CD4-positive, alpha-beta T cell treated with Interleukin-15 for 1 hour (primary cell): ENCODE measurements around the gene TEAD1.

Experiments
- DNase-seq: peaks from one replicate; pipeline ENCODE4 v3.0.0-alpha.2; 2020

The TEAD1 gene

DNA sequence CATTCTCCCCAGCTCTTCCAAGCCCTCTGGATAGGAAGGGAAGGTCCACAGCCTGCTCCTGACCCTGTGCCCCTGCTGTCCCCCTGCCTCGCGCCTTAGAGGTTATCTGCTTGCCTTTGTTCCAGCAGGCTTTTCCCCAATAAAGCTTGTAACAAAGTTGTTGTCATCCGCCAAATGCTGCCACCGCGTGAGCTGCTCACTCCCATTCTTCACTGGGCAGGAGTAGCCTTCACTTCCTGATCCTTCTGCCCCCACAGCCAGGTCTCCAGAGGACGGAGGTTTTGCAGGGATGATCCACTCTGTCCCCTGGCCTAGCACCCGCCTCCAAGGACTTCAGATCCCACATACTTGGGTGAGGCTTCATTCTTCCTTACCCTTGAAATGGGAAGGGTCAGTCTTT is 240.9 kb downstream of the TEAD1 start:
- DNase-seq: no peak

DNA sequence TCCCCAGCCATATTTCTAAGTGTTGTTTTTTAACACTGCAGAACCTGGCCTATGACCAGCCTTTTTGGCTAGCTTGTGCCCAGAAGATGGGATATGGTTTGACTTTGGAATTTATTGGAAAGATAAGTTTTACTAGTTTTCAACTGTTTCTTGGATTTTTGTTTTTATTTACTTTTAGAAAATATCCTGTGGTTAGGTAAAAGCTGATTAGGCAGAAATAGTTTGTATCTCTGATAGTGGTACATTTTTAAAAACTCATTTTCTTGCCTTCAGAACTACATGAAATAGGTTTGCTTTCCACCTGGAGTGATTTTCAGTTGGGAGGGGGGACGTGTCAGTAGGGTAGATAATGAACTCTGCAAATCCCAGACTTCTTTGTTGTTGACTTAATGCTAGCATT is 243.6 kb downstream of the TEAD1 start:
- no peak for DNase-seq

DNA sequence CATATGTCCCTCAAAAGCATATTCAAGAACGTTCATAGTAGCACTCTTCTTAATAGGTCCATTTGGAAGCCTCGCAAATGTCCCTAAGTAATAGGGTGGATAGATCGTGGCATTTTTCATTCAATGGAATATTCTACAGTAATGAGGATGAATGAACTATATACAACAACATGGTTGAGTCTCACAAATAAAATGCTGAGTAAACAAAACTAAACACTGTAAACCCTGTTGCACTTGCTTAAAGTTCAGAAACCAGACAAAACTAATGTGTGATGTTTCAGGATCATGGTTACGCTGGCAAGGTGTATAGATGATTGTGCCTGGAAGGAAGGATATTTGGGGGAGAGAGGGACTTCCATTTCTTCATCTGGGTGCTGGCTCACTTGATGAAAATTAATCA is 244.4 kb downstream of the TEAD1 start:
- no peak for DNase-seq

DNA sequence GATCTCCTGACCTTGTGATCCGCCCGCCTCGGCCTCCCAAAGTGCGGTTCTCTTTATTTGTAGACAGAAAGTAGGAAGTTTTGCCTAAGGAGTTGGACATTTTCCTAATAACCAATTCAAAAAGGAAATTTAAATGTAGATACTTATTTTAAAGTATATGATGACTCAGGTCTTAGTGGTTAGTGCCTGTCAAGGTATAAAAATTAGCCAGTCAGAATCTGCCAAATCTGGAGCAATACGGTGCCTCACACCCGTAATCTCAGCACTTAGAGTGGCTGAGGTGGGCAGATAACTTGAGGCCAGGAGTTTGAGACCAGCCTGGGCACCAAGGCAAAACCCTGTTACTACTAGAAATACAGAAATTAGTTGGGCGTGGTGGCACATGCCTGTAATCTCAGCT is 248.2 kb downstream of the TEAD1 start:
- DNase-seq: no peak

DNA sequence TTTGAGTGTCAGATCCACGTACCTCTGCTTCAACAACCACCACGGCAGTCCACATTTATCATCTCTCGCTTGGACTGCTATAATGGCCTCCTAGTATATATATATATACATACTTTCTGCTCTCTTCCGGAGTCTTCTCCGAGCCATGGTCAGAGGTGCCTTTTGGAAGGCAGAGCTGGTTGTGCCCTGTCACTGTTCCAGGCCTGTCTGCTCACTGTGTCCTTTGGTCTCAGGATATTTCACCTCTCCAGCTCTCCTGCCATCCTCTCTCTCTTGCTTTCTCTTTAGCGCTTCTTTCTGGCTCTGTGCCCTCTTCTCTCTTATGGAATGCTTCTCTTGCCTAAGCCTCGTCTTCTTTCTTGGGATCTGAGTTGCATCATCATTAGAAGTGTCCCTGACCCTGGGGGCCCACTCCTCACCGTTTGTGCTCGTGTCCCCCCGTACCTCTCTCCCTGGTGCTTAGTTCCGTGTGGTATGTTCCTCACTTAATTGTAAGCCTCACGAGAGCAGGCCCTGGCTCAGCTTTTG is 248.8 kb downstream of the TEAD1 start:
- DNase-seq: no peak

DNA sequence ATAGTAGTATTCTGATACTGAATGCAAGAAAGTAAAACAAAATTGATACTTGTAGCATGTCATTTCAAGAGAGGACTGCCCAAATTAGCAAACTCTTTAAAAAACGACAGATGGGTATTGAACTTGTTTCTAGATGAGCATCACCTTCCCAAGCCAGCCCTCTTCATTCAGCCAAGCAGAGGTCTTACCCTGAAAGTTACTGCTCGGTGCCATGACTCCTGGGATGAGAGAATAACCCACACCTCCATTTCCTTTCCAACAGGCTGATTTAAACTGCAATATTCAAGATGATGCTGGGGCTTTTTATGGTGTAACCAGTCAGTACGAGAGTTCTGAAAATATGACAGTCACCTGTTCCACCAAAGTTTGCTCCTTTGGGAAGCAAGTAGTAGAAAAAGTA is 250.4 kb downstream of the TEAD1 start:
- DNase-seq: no peak

DNA sequence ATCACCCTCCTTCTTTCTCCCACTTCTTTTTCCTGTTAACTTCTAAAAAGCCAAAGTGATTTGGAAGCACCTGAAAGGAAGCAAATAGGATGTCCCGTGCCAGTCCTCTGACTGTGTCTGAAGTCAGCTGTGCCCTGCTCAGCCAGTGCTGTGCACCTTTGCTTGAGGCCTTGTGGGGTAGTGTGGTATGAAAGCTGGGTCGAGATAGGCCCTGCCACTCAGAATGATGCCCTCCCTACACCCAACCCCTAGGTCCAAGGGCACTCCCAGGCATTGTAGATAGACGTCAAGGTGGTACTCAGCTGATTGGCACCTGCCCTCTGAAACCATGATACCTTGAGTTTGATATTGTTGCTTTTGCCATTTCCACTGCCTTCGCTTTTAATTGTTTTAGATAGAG is 251.3 kb downstream of the TEAD1 start:
- no peak for DNase-seq

DNA sequence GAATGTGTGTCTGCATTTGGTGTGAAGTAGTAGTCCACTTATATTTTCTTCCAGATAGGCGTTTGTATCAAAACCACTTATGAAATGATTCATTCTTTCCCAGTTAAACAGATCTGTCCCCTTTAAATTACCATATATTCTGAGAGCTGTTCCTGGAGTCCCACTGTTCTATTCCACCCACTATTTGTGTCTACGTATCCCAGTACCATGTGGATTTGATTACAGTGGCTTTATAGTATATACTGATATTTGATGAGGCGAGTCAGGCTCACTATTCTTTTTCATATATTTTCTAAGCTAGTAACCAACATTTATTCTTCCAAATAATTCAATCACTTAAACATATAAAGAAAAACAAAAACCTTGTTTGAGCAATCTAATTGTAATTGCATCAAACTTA is 253.0 kb downstream of the TEAD1 start:
- DNase-seq: no peak

DNA sequence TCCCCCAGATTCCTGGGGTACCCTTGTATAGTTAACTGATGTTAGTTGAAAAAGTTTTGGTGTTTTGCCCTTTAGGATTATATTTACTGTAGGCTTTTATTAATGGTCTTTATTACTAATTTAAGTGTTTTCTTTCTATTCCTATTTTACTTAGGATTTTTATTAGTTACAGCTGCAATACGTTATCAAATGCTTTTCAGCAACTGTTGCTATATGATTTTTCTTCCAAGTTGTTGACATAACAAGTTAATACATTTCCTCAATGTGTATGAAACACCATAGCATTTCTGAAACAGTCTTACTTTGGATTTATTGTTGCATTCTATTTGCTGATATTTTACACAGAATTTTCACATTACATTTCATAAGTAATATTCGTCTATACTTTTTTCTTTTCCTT is 253.7 kb downstream of the TEAD1 start:
- no peak for DNase-seq

DNA sequence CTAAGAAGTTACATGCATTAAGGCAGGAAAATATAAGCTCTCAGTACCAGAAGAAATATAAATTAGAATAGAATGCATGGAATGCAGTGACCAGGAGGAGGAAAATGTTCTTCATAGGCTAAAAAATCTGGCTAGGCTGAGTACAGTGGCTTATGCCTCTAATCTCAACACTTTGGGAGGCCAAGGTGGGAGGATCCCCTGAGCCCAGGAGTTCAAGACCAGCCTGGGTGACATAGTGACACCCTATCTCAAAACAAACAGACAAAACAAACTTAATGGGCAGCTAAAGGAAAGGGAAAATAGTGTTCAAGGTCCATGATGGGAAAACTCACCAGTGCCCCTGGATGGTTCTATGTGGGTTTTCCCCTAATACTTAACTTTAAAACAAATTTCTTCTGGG is 256.6 kb downstream of the TEAD1 start:
- no peak for DNase-seq

DNA sequence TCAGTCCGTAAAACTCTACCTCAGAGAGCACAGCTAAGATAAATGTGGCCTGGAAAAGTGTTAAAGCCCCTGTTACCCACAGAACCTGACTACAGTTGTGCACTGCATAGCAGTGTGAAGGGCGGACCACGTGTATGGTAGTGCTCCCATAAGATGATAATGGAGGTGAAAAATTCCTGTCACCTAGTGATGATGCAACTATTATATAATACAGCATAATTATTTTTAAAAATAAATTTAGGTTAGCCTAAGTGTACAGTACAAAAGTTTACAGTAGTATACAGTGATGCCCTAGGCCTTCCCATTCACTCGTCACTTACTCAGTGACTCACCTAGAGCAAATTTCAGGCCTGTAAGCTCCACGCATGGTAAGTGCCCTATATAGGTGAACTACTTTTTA is 258.3 kb downstream of the TEAD1 start:
- no peak for DNase-seq

DNA sequence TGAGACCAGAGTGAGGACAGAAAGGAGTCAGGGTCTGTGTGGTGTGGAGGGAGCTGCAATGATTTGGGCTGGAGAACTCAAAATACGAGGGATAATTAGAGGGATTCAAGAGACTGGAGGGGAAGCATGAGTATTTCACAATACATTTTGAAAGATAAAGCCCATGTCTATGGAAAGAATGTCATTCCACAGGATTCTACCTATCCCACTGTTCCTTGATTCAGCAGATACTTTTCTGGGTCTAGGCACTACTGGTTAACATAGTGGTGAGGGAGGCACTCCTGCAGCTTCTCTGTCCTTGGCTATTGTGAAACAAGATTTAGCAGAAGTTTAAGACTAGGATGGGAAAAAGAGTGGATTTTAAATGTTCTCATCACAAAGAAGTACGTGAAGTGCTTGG is 262.0 kb downstream of the TEAD1 start:
- DNase-seq: no peak

DNA sequence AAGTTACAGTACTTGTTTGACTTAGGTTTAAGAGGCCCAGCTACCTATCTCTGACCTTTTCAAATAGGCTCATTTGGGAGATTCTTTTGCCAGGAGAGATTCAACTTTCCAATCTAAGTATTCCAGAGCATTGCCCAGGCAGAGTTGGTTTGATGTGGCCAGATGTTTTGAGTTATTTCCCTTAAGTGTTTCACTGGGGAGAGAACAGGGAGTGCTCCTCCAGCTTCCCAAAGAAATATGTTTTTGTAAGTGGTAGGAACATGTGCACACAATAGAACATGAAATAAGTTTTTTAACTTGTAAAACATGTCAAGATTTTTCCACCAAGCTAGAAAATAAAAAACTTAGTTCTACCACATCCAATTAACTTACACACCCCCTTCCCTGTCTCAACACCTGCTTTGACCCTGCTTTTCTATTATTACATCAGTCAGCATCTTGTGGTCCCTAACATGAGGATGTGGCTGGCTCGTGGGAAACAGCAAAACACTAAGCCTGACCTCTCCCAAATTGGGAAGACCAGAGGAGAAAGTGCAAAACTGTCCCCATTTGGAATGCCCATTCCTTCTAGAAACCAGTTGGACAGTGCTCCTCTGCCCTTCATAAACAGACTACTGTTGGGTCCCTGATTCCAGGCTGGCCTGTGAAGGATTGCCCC is 264.5 kb downstream of the TEAD1 start:
- no peak for DNase-seq

DNA sequence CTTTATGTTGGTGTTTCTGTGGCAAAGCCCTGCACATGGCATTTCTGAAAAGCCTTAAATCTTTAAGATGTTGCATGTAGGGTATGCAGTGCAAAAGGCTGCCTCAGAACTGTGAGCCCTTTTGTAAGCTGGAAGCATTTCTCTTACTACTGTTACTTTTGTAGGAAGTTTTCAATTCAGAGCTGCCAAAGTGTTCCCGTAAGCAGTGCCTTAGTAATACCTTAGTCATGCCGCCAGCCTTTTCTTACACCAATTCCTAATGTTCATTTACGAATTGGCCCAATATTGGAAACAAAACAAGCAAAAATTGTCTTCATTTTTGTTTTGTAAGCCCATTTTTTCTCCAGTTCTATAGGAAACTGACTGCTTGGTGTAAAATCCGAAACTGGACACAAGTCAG is 267.4 kb downstream of the TEAD1 start:
- DNase-seq: no peak

DNA sequence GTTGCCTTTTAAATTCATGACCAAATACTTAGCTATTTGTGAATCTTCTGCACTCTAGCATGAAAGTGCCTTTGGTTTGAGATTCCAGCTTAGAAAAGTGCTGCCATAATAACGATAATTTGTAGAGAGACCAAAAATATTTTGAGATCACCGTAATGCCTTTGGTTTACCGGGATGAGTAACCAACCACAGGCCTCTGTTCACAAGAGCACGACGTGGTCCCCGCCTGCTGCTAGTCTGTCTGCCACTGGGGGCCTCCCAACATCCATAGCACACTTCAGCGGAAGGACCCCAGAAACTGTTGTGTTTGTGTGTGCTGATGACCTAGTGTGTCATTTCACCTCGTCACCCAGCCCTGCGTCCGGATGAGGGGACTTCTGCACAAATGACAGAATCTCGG is 267.9 kb downstream of the TEAD1 start:
- no peak for DNase-seq

DNA sequence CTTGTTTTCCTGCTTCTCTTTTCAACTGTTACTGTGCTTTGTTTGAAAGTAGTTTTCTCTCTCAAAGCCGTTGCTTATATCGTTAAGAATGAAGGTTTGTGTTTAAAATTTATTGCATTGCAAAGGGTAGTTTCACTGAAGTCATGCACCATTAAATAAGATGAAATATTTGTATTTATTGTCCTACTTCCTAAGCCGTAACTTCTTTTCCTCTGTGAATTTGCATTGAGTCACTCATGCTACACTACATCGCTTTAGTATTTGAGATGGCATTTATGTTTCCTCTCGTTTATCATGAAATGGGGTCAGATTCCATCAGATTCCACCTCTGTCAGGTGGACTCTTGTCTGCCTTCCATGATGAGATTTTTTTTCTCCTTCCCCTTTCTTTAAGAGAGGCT is 269.1 kb downstream of the TEAD1 start:
- no peak for DNase-seq

DNA sequence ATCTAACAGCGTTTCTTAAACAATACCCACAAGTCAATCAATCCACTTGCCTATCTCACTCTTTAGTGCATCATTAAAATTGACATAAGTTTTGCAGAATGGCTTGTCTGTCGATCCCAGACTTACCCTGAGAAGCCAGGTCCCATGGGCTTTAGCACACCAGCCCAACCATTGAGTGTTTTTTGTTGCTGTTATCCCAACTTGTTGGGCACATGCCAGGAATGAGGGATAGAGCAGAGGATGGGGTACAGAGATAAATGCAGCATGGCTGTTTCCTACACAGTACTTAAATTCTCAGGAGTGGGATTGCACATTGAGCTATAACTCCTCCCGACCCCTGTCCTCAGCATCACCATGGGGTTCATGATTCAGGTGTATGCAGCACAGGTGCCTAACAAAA is 270.7 kb downstream of the TEAD1 start:
- no peak for DNase-seq

DNA sequence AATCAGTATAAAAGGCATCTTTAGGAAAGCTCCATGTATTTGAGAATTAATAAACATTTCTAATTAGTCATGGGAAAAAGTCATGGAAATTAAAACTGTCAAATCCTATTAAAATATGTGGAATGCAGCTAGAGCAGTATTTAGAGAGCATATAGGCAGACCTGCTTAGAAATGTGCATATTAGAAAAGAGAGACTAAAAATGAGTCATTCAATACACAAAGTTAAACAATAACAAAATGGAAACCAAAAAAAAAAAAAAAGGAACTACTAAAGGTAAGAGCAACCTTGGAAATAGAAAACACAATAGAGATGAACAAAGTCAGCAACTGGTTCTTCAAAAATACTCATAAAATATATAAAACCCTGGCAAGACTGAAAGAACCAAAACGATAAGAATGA is 275.2 kb downstream of the TEAD1 start:
- DNase-seq: no peak

DNA sequence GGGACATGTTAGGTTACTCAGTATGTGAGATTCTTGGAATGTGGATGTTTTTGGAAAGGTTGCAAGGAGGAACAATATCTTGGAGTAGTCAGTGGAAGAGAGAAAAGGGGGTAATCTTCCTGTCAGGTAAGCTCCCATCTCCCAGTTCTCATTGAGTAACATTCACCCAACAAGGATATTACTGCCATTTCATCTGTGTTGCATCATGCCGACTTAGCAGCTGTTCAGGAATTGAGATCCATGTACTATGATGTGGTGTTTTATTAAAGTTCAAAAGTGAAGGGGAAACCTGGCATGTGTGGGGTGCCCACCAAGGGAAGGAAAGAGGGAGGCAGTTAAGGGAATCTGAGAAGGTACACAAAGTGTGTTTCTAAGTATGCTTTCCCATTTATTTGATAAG is 276.4 kb downstream of the TEAD1 start:
- no peak for DNase-seq

DNA sequence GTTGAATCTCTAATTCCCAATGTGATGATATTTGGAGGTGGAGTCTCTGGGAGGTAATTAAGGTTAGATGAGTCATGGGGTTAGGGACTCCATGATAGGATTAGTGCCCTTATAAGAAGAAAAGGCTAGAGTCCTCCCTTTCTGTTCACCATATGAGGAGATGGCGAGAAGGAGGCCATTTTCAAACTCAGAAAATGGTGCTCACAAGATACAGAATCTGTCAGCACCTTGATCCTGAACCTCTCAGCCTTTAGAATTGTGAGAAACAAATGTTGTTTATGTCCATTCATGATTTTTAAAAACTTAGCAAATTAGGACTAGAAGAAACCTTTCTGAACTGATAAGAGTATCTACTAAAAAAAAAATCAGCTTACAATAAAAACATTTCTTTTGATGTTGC is 277.2 kb downstream of the TEAD1 start:
- no peak for DNase-seq

DNA sequence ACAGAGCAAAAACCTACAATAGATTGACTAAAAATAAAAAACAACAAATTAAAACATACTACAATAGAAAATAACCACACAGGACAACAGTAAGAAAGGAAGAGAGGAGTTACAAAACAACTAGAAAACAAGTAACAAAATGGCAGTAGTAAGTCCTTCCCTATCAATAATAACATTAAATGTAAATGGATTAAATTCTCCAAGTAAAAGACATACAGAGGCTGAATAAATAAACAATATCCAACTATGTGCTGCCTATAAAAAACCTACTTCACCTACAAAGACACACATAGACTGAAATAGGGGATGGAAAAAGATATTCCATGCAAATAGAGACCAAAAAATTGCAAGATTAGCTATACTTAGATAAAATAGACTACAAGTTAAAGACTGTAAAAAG is 277.9 kb downstream of the TEAD1 start:
- DNase-seq: no peak

DNA sequence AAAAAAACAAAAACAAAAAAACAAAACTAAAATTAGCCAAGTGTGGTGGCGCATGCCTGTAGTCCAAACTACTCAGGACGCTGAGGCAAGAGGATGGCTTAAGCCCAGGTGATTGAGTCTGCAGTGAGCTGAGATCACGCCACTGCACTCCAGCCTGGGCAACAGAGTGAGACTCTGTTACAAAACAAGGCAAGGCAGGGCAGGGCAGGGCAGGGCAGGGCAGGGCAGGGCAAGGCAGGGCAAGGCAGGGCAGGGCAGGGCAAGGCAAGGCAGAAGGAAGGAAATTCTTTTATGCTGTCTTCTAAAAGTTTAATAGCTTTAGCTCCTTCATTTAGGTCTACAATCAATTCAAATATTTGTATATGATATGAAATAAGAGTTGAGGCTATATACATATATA is 284.8 kb downstream of the TEAD1 start:
- DNase-seq: no peak

DNA sequence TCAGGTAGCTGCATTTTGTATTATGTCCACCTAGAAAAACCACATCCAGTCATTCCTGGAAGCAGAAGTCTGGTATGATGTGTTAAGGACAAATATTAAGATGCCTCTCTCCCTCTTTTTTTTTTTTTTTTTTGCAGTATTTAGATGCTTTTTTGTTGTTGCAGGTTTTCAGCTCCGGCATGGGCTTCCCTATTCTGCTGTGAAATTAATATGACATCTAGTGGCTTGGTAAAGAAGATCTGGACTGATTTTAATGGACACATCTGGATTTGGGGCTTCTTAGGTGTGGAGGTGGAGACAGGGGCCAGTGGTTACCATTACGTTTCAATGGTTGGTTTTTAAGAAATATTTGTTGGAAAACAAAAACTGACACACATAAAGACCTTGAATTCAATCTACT is 287.4 kb downstream of the TEAD1 start:
- no peak for DNase-seq

DNA sequence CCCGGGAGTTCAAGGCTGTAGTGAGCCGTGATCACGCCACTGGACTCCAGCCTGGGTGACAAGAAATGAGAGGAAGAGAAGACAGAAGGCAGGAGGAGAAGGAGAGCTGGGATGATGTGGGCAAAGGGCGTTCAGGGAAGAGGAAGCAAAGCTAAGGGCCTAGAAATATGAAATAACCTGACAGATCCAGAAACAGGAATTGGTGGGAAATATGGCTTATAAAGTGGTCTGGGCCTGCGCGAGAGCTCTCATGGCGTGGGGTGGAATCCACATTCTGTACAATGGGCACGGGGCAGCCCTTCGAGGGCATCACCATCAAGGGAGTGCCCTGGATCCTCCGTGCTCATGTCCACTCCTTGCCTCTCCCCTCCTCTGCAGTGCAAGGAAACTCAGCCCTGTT is 288.1 kb downstream of the TEAD1 start:
- no peak for DNase-seq

DNA sequence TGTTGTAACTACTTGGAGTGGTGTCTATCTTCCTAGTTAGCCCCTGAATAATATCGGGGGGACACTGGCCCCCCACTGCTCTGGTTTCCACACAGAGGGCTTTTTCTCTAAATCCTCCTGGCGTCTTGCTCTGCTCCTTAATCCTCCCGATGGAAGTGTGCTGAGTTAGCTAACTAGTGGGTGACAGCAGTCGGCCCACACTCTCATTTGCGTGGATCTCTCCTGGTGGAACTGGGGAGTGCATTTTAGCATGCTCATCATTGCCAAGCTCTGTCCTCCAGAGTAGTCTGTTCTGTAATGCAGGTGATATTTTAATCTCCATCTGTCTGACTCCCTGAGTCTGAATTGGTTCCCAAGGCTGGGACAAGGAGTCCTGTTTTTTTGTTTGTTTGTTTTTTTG is 288.8 kb downstream of the TEAD1 start:
- DNase-seq: no peak
